DOHH2 (cell line): ENCODE results near the gene RGS7.

Source experiments
- H3F3A ChIP-seq: fragments of 200-600 bp; sonication (generic), shearing (Covaris generic); 2 replicates; pipeline ENCODE4 v1.6.0; 2016; ENCODE audit warnings: antibody characterized with exemption, mild to moderate bottlenecking; ENCODE audit not compliant: control insufficient read depth, insufficient read depth
- H3K27ac ChIP-seq: fragments of 200-600 bp; sonication (generic); 2 replicates; pipeline ENCODE4 v1.5.1; 2014; ENCODE audit warnings: low read depth, mild to moderate bottlenecking, low read length, moderate library complexity
- H3K27me3 ChIP-seq: fragments of 200-600 bp; sonication (generic); 2 replicates; pipeline ENCODE4 v1.6.1; 2014; ENCODE audit warnings: mild to moderate bottlenecking, low read length, mixed read lengths; ENCODE audit not compliant: control insufficient read depth
- H3K36me3 ChIP-seq: fragments of 200-600 bp; sonication (generic); 2 replicates; pipeline ENCODE4 v1.6.1; 2014; ENCODE audit warnings: mild to moderate bottlenecking, low read length, moderate library complexity, mixed read lengths; ENCODE audit not compliant: control insufficient read depth
- H3K4me1 ChIP-seq: fragments of 200-600 bp; sonication (generic); 2 replicates; pipeline ENCODE4 v1.6.1; 2014; ENCODE audit warnings: mild to moderate bottlenecking, low read length, mixed read lengths; ENCODE audit not compliant: control insufficient read depth
- H3K4me2 ChIP-seq: fragments of 200-600 bp; sonication (generic); 2 replicates; pipeline ENCODE4 v1.6.0; 2014; ENCODE audit warnings: mild to moderate bottlenecking, low read length, moderate library complexity
- H3K4me3 ChIP-seq: fragments of 200-600 bp; sonication (generic); 2 replicates; pipeline ENCODE4 v1.5.1; 2014; ENCODE audit warnings: mild to moderate bottlenecking, low read length, mixed read lengths
- H3K79me2 ChIP-seq: fragments of 200-600 bp; sonication (generic); 2 replicates; pipeline ENCODE4 v1.6.1; 2014; ENCODE audit warnings: mild to moderate bottlenecking, low read length, mixed read lengths; ENCODE audit not compliant: control insufficient read depth
- H3K9me2 ChIP-seq: fragments of 200-600 bp; sonication (generic); replicated peaks from 2 replicates; pipeline ENCODE4 v1.6.1; 2014; ENCODE audit warnings: mild to moderate bottlenecking, low read length, mixed read lengths; ENCODE audit not compliant: control insufficient read depth
- H3K9me3 ChIP-seq: fragments of 200-600 bp; sonication (generic); 2 replicates; pipeline ENCODE4 v1.6.1; 2014; ENCODE audit warnings: antibody characterized with exemption, low read length, mixed read lengths; ENCODE audit not compliant: control insufficient read depth, insufficient read depth
- H4K20me1 ChIP-seq: fragments of 200-600 bp; sonication (generic); 2 replicates; pipeline ENCODE4 v1.6.0; 2014; ENCODE audit warnings: low read depth, mild to moderate bottlenecking, antibody characterized with exemption, low read length, moderate library complexity; ENCODE audit not compliant: control insufficient read depth, insufficient read depth
- CTCF ChIP-seq: fragments of 200-600 bp; sonication (generic); IDR thresholded peaks from one replicate; pipeline ENCODE4 v1.5.1; 2014; ENCODE audit warnings: antibody characterized with exemption, mild to moderate bottlenecking, low read depth, low read length; ENCODE audit not compliant: poor library complexity, severe bottlenecking
- EZH2phosphoT487 ChIP-seq: fragments of 200-600 bp; sonication (generic); IDR thresholded peaks from 2 replicates; pipeline ENCODE4 v1.6.1; 2017; ENCODE audit warnings: borderline replicate concordance, mild to moderate bottlenecking, antibody characterized with exemption, low read length, moderate library complexity, mixed read lengths

Gene RGS7

DNA sequence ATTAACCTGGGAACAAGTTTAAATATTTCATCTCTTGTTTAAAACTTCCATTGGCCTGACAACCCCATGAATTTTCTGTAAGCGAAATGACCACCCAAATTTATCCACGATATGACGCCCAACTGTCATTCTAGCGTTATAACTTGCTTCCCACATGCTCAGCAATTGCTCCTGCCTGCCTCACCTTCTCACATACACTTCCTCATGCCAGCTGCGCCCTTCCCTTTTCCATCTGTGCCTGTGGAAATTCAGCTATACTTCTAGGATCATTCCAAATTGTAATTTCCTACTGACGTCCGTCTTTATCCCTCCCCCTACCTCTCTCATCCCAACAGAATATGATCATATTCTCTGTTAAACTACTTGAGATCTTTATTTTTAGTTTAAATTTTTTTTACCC, 248.0 kb downstream of the RGS7 start:
- Histone ChIP-seq H3K9me3 (no peaks in the 10 kb centered on the region), H3K9me2 (no peaks in the 10 kb centered on the region), H4K20me1 (no peaks in the 10 kb centered on the region), H3K4me3 (no peak overlapping the region), H3K27ac (no peak overlapping the region), H3K27me3 (no peaks in the 10 kb centered on the region), H3K79me2 (no peaks in the 10 kb centered on the region), H3K4me1 (no peaks in the 10 kb centered on the region), H3K36me3 (no peaks in the 10 kb centered on the region), H3K4me2 (no peak overlapping the region), H3F3A (no peaks in the 10 kb centered on the region)
- no peak for TF ChIP-seq CTCF
- no peak for TF ChIP-seq EZH2phosphoT487

DNA sequence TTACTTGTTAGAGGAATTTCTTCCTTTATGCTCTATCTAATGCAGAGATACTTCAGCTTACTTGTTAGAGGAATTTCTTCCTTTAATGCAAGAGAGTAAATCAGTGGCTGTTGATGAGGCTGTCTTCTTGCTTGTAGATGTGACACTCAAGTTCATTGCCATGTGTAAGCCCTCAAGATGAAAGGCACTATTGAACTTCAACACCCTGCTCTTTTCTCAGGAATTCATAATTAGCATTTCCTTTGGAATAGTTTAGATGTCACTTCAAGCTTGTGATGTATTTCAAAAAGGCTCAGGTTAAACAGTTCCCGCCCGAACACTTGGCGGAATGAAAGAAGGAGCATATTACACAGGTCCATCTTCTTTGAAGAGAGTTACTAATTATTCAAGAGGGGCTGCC, 251.9 kb downstream of the RGS7 start:
- Histone ChIP-seq H4K20me1 (no peaks in the 10 kb centered on the region), H3F3A (no peaks in the 10 kb centered on the region), H3K4me1 (no peaks in the 10 kb centered on the region), H3K27me3 (no peaks in the 10 kb centered on the region), H3K9me2 (no peaks in the 10 kb centered on the region), H3K79me2 (no peaks in the 10 kb centered on the region), H3K9me3 (no peaks in the 10 kb centered on the region), H3K27ac (no peak overlapping the region), H3K4me2 (no peak overlapping the region), H3K36me3 (no peaks in the 10 kb centered on the region), H3K4me3 (no peak overlapping the region)
- TF ChIP-seq CTCF (no peak), EZH2phosphoT487 (no peak)

DNA sequence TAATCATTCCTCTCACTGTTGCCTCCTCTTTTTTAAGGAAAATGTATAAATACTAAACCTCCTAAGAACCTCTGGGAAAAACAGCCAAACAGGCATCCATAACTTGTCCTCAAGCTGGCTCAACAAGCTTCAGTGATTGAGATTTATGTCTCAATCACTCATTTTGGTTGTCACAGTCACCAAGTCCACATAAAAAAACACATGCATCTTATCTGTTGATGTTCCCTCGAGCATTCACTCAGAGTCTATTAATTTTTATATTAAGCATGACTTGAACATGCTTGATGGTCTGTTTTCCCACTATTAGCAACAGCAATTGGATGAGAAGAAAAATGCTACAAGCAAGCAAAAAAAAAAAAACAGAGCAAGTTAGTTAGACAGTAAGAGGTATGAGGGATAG, 254.3 kb downstream of the RGS7 start:
- TF ChIP-seq EZH2phosphoT487: no peak
- TF ChIP-seq CTCF: no peak
- no peak overlapping the region for H3K4me2 ChIP-seq
- no peaks in the 10 kb centered on the region for H3K9me2 ChIP-seq
- H3K36me3 ChIP-seq: no peaks in the 10 kb centered on the region
- no peaks in the 10 kb centered on the region for H3K9me3 ChIP-seq
- no peaks in the 10 kb centered on the region for H3K79me2 ChIP-seq
- no peaks in the 10 kb centered on the region for H3F3A ChIP-seq
- H3K27ac ChIP-seq: no peak overlapping the region
- no peaks in the 10 kb centered on the region for H3K27me3 ChIP-seq
- no peak overlapping the region for H3K4me3 ChIP-seq
- H4K20me1 ChIP-seq: no peaks in the 10 kb centered on the region
- H3K4me1 ChIP-seq: no peaks in the 10 kb centered on the region

- Histone ChIP-seq H4K20me1 (no peaks in the 10 kb centered on the region), H3K27me3 (no peaks in the 10 kb centered on the region), H3K4me2 (no peak overlapping the region), H3K79me2 (no peaks in the 10 kb centered on the region), H3F3A (no peaks in the 10 kb centered on the region), H3K9me2 (no peaks in the 10 kb centered on the region), H3K36me3 (no peaks in the 10 kb centered on the region), H3K4me3 (no peak overlapping the region), H3K27ac (no peak overlapping the region), H3K4me1 (no peaks in the 10 kb centered on the region), H3K9me3 (no peaks in the 10 kb centered on the region)
- TF ChIP-seq CTCF (no peak), EZH2phosphoT487 (no peak)
These were observed 255.4 kb downstream of the RGS7 start for GRCh38 chr1:241101622-241102021.
